TTC549 (cell line): Measurements from ENCODE around the gene RWDD1.
"Not testable (repeated sequence)": the region's sequence is repeated elsewhere in the genome, so short reads cannot be mapped to it uniquely, and the experiment has no call there.

ENCODE experiments used
- FAIRE-seq: peaks from 2 replicates; lab custom pipeline; 2012; peaks lifted over from hg19 to GRCh38; lab: Jason Lieb, UNC

Gene RWDD1

GRCh38 chr6:116561377-116562018 lies 9.8 kb upstream of the RWDD1 start:
- FAIRE-seq, result peak; percentile 60

- FAIRE-seq, result no peak
Observed at GRCh38 chr6:116562019-116562403, 9.3 kb upstream of the RWDD1 start.

- no peak for FAIRE-seq
Observed at GRCh38 chr6:116562614-116563013, 8.7 kb upstream of the RWDD1 start.

GRCh38 chr6:116563830-116564229 lies 7.5 kb upstream of the RWDD1 start:
- no peak for FAIRE-seq

GRCh38 chr6:116564311-116564710 lies 7.0 kb upstream of the RWDD1 start:
- FAIRE-seq, result no peak

GRCh38 chr6:116564921-116565872 lies 6.1 kb upstream of the RWDD1 start:
- no peak for FAIRE-seq

GRCh38 chr6:116568111-116568510 lies 3.2 kb upstream of the RWDD1 start:
- FAIRE-seq, result no peak

GRCh38 chr6:116568821-116569755 lies 2.2 kb upstream of the RWDD1 start:
- no peak for FAIRE-seq

- no peak for FAIRE-seq
Observed at GRCh38 chr6:116571683-116572000, 338 bp downstream of the RWDD1 start.

GRCh38 chr6:116572162-116572561 lies 858 bp downstream of the RWDD1 start:
- FAIRE-seq, result no peak

GRCh38 chr6:116575227-116575626 lies 3.9 kb downstream of the RWDD1 start:
- no peak for FAIRE-seq

- FAIRE-seq, result no peak
Observed at GRCh38 chr6:116577486-116577885, 6.2 kb downstream of the RWDD1 start.

- FAIRE-seq, result no peak
Observed at GRCh38 chr6:116578335-116578734, 7.0 kb downstream of the RWDD1 start.

GRCh38 chr6:116579143-116579542 lies 7.8 kb downstream of the RWDD1 start:
- no peak for FAIRE-seq

- FAIRE-seq, result no peak
Observed at GRCh38 chr6:116580198-116580597, 8.9 kb downstream of the RWDD1 start.

- FAIRE-seq, result no peak
Observed at GRCh38 chr6:116586276-116586675, 15.0 kb downstream of the RWDD1 start.

- no peak for FAIRE-seq
Observed at GRCh38 chr6:116586738-116587137, 15.4 kb downstream of the RWDD1 start.

- no peak for FAIRE-seq
Observed at GRCh38 chr6:116595247-116595646, 23.9 kb downstream of the RWDD1 start.

GRCh38 chr6:116596815-116597214 lies 25.5 kb downstream of the RWDD1 start:
- FAIRE-seq, result no peak

GRCh38 chr6:116603916-116604315 lies 32.6 kb downstream of the RWDD1 start:
- not testable (repeated sequence) for FAIRE-seq

GRCh38 chr6:116604868-116605267 lies 33.6 kb downstream of the RWDD1 start:
- not testable (repeated sequence) for FAIRE-seq

GRCh38 chr6:116605935-116606334 lies 34.6 kb downstream of the RWDD1 start:
- no peak for FAIRE-seq

- no peak for FAIRE-seq
Observed at GRCh38 chr6:116611056-116611455, 39.8 kb downstream of the RWDD1 start.
